Stomach (tissue), 9 donors: ENCODE data around the gene DTNBP1. TPM values are rescaled to one million over a fixed set of nuclear protein-coding genes. Genes with fewer than 3 reads are reported as not detected.
A peak's percentile ranks its signal among the peaks of the same experiment; 100 is the strongest.

Experiments used
- DNase-seq, 2 donors: peaks; one replicate each; pipeline versions ENCODE4 v3.0.0 to v3.0.0-alpha.2; 2013 to 2019
- H3K27ac ChIP-seq, 5 donors: fragments of 200-600 bp in 4 of 5; sonication (generic) in 4 of 5; one replicate each; pipeline ENCODE4 v1.5.1; 2013 to 2019; ENCODE audit warnings: mild to moderate bottlenecking in 1 of 5, moderate library complexity in 1 of 5
- H3K27me3 ChIP-seq, 3 donors: fragments of 200-600 bp; sonication (generic); one replicate each; pipeline ENCODE4 v1.5.1; 2017 to 2019; ENCODE audit warnings: mixed run types in 1 of 3
- H3K36me3 ChIP-seq, 4 donors: fragments of 200-600 bp; sonication (generic); 1 replicate in 3 of 4; 2 replicates in 1 of 4; pipeline ENCODE4 v1.5.1; 2016 to 2019
- H3K4me1 ChIP-seq, 4 donors: fragments of 200-600 bp; sonication (generic); one replicate each; pipeline ENCODE4 v1.5.1; 2016 to 2019
- H3K4me3 ChIP-seq, 4 donors: fragments of 200-600 bp; sonication (generic) in 3 of 4; one replicate each; pipeline ENCODE4 v1.5.1; 2016 to 2019; ENCODE audit warnings: mild to moderate bottlenecking in 1 of 4
- H3K9me3 ChIP-seq, 4 donors: fragments of 200-600 bp; sonication (generic); one replicate each; pipeline ENCODE4 v1.5.1; 2016 to 2019
- CTCF ChIP-seq, 7 experiments: fragments of 450-650 bp in 4 of 7; fragments of 200-600 bp in 3 of 7; sonication (generic) in 3 of 7; IDR thresholded peaks; one replicate each; pipeline ENCODE4 v1.5.1; 2016 to 2019; ENCODE audit warnings: antibody characterized with exemption in 7 of 7, control low read depth in 2 of 7, mild to moderate bottlenecking in 1 of 7
- EP300 ChIP-seq: sonication (generic); formaldehyde crosslinking; IDR thresholded peaks from one replicate; pipeline ENCODE4 v1.6.1; 2017; ENCODE audit warnings: antibody characterized with exemption
- POLR2A ChIP-seq, 4 donors: fragments of 450-650 bp; IDR thresholded peaks; one replicate each; pipeline ENCODE4 v1.6.1; 2016; ENCODE audit warnings: antibody characterized with exemption in 4 of 4, control low read depth in 2 of 4, mild to moderate bottlenecking in 1 of 4, moderate library complexity in 1 of 4
- POLR2AphosphoS5 ChIP-seq, 3 donors: sonication (generic); formaldehyde crosslinking; IDR thresholded peaks; one replicate each; pipeline ENCODE4 v1.6.1; 2016; ENCODE audit warnings: antibody characterized with exemption in 3 of 3
- WGBS, 5 donors: extraction: QIAGEN DNeasy Blood & Tissue Kit in 3 of 5; methylation state at CpG; one replicate each; pipeline versions ENCODE4 v1.1.5 to v1.1.7; 2013 to 2018; 5-methylcytosine and 5-hydroxymethylcytosine counted together
- intact Hi-C: fragments of 100-400 bp; cut with DNase I; formaldehyde crosslinking; loops from one replicate; pipeline ENCODE4 v1.15.1; 2023; ENCODE audit warnings: low total_unique reads
- polyA plus RNA-seq, 3 donors: library from polyadenylated mRNA; stranded (reverse); fragments of 200-250 nt; gene quantifications; one replicate each; pipeline ENCODE4 v1.2.3, GENCODE V29; 2013
- total RNA-seq, 5 donors: library from RNA; depleted of rRNA; stranded (reverse); fragments of >200 nt; gene quantifications; one replicate each; pipeline versions ENCODE4 v1.1.0 to v1.2.3, GENCODE V29; 2014 to 2016
- donor health status: healthy with polysubstance abuse.
- donor health status: Bipolar disorder and iron deficiency.
- donor health status: healthy.

The DTNBP1 gene
- total and polyA plus RNA-seq, 8 donors = 4.1 to 68.7 (median 12.0) TPM

GRCh38 chr6:15622045-15622740 is 40.6 kb downstream of the DTNBP1 start:
- TF ChIP-seq CTCF (IDR thresholded peaks at IDR 0.05) = no peak
- 83 to 95% (median 93%) methylated on average over 4 of the region's 4 CpGs for WGBS, 5 donors
- Histone ChIP-seq H3K27me3 (no peaks in the 10 kb centered on the region), H3K4me3 (no peak overlapping the region), H3K4me1 (peaks cover 8 to 39% (median 26%) of the 10 kb centered on the region in 4 donors), H3K9me3 (no peaks in the 10 kb centered on the region), H3K36me3 (peaks cover 0 to 6% (median 5%) of the 10 kb centered on the region in 4 donors), H3K27ac (peak overlapping the region in 4 of 5 donors; percentile 12 to 66 (median 42))
- intact Hi-C loops = loop anchor here (10.0 kb wide), 1 partner anchor 117 kb away; no protein-coding TSS in a partner anchor
- no peak for DNase-seq

GRCh38 chr6:15621203-15622044 is 41.4 kb downstream of the DTNBP1 start:
- no peaks in the 10 kb centered on the region for H3K27me3 ChIP-seq
- no peak overlapping the region for H3K4me3 ChIP-seq
- no peaks in the 10 kb centered on the region for H3K9me3 ChIP-seq
- TF ChIP-seq CTCF (IDR thresholded peaks at IDR 0.05) (no peak), POLR2AphosphoS5 (IDR thresholded peaks at IDR 0.05) (peak in 1 of 3 donors; percentile 11)
- 17 to 39% (median 26%) methylated on average over 6 of the region's 6 CpGs for WGBS, 5 donors
- intact Hi-C loops = loop anchor here (10.0 kb wide), 1 partner anchor 117 kb away; no protein-coding TSS in a partner anchor
- peak; percentile 41 to 52 for DNase-seq
- H3K36me3 ChIP-seq = peaks cover 0 to 6% (median 3%) of the 10 kb centered on the region in 4 donors
- H3K4me1 ChIP-seq = peaks cover 8 to 37% (median 26%) of the 10 kb centered on the region in 4 donors
- H3K27ac ChIP-seq = peak overlapping the region; percentile 12 to 66 (median 36)

GRCh38 chr6:15620611-15621010 is 42.2 kb downstream of the DTNBP1 start:
- DNase-seq = no peak
- Histone ChIP-seq H3K27me3 (no peaks in the 10 kb centered on the region), H3K27ac (peak overlapping the region in 1 of 5 donors; percentile 63), H3K36me3 (peaks cover 0 to 1% (median under 1%) of the 10 kb centered on the region in 4 donors), H3K4me3 (no peak overlapping the region), H3K9me3 (no peaks in the 10 kb centered on the region), H3K4me1 (peaks cover 8 to 37% (median 26%) of the 10 kb centered on the region in 4 donors)
- 71 to 82% (median 75%) methylated on average over 4 of the region's 4 CpGs for WGBS, 5 donors
- no peak for TF ChIP-seq POLR2A (IDR thresholded peaks at IDR 0.05)
- no peak for TF ChIP-seq POLR2AphosphoS5 (IDR thresholded peaks at IDR 0.05)
- no peak for TF ChIP-seq EP300
- no peak for TF ChIP-seq CTCF (IDR thresholded peaks at IDR 0.05)
- intact Hi-C loops = loop anchor here (10.0 kb wide), 1 partner anchor 116 kb away; no protein-coding TSS in a partner anchor

GRCh38 chr6:15619330-15619729 is 43.5 kb downstream of the DTNBP1 start:
- Histone ChIP-seq H3K4me3 (no peak overlapping the region), H3K36me3 (peaks cover 0 to 9% (median 8%) of the 10 kb centered on the region in 4 donors), H3K27me3 (no peaks in the 10 kb centered on the region), H3K4me1 (peaks cover 8 to 37% (median 26%) of the 10 kb centered on the region in 4 donors), H3K9me3 (no peaks in the 10 kb centered on the region), H3K27ac (no peak overlapping the region)
- DNase-seq = no peak
- WGBS, 5 donors = 93 to 100% (median 98%) methylated on average over 1 of the region's 1 CpG
- intact Hi-C loops = no loop called here
- TF ChIP-seq CTCF (IDR thresholded peaks at IDR 0.05) (no peak), EP300 (no peak), POLR2AphosphoS5 (IDR thresholded peaks at IDR 0.05) (no peak), POLR2A (IDR thresholded peaks at IDR 0.05) (no peak)
